Mucosa of stomach (tissue), 1 donor: Measurements from ENCODE around the gene SIPA1L3.
"Not testable (repeated sequence)": the region's sequence is repeated elsewhere in the genome, so short reads cannot be mapped to it uniquely, and the experiment has no call there.

Experiments used
- H3K27me3 ChIP-seq: one replicate; pipeline ENCODE4 v1.7.0; 2013; ENCODE audit warnings: mild to moderate bottlenecking, low read length; ENCODE audit not compliant: control insufficient read depth, insufficient read depth
- H3K36me3 ChIP-seq: one replicate; pipeline ENCODE4 v1.7.0; 2013; ENCODE audit warnings: low read length; ENCODE audit not compliant: control insufficient read depth, insufficient read depth
- H3K4me1 ChIP-seq: one replicate; pipeline ENCODE4 v1.7.0; 2013; ENCODE audit warnings: mild to moderate bottlenecking, low read length; ENCODE audit not compliant: control insufficient read depth, insufficient read depth
- H3K4me3 ChIP-seq: one replicate; pipeline ENCODE4 v1.7.0; 2013; ENCODE audit warnings: low read length
- H3K9ac ChIP-seq: one replicate; pipeline ENCODE4 v1.7.0; 2013; ENCODE audit warnings: mild to moderate bottlenecking, low read length, moderate library complexity
- H3K9me3 ChIP-seq: one replicate; pipeline ENCODE4 v1.7.0; 2013; ENCODE audit warnings: mild to moderate bottlenecking, low read length, moderate library complexity; ENCODE audit not compliant: control insufficient read depth
- donor health status: Pancreatic carcinoma.

SIPA1L3 gene

GRCh38 chr19:38224014-38224862, 317.2 kb downstream of the SIPA1L3 start, which contains the start of gene DPF1:
Gene DPF1 (minus strand): TSS chr19:38224222. CDS start chr19:38224142, 80 bp downstream.
- H3K9me3 ChIP-seq = no peaks in the 10 kb centered on the region
- no peak within 1 kb of the TSS for H3K4me3 ChIP-seq
- H3K4me1 ChIP-seq = peaks cover 17% of the 10 kb centered on the region
- H3K36me3 ChIP-seq = no peaks in the 10 kb centered on the region
- no peak within 1 kb of the TSS for H3K9ac ChIP-seq
- peaks cover 71% of the 10 kb centered on the region for H3K27me3 ChIP-seq

- H3K9ac ChIP-seq, H3K4me3 ChIP-seq, H3K9me3 ChIP-seq, H3K36me3 ChIP-seq: not testable (repeated sequence)
- Histone ChIP-seq H3K4me1 (peaks cover 18% of the 10 kb centered on the region), H3K27me3 (peaks cover 74% of the 10 kb centered on the region)
Observed at GRCh38 chr19:38224863-38225218, 317.8 kb downstream of the SIPA1L3 start.

- no peak overlapping the region for H3K9ac ChIP-seq
- H3K27me3 ChIP-seq = peaks cover 64% of the 10 kb centered on the region
- H3K4me3 ChIP-seq = no peak overlapping the region
Observed at GRCh38 chr19:38227287-38228004, 320.4 kb downstream of the SIPA1L3 start.

GRCh38 chr19:38228005-38228377, 321.0 kb downstream of the SIPA1L3 start:
- no peaks in the 10 kb centered on the region for H3K36me3 ChIP-seq

More at GRCh38 chr19:38227287-38228004, 320.4 kb downstream of the SIPA1L3 start:
- Histone ChIP-seq H3K9me3 (no peaks in the 10 kb centered on the region), H3K4me1 (peaks cover 18% of the 10 kb centered on the region), H3K36me3 (no peaks in the 10 kb centered on the region)

GRCh38 chr19:38228491-38229439, 321.8 kb downstream of the SIPA1L3 start:
- Histone ChIP-seq H3K9me3 (no peaks in the 10 kb centered on the region), H3K27me3 (peaks cover 52% of the 10 kb centered on the region), H3K36me3 (no peaks in the 10 kb centered on the region), H3K4me3 (no peak overlapping the region), H3K9ac (no peak overlapping the region), H3K4me1 (peaks cover 17% of the 10 kb centered on the region)

More at GRCh38 chr19:38228005-38228377, 321.0 kb downstream of the SIPA1L3 start:
- no peak overlapping the region for H3K4me3 ChIP-seq
- H3K4me1 ChIP-seq = peaks cover 18% of the 10 kb centered on the region
- no peaks in the 10 kb centered on the region for H3K9me3 ChIP-seq
- peaks cover 59% of the 10 kb centered on the region for H3K27me3 ChIP-seq
- no peak overlapping the region for H3K9ac ChIP-seq

- H3K4me1 ChIP-seq = peaks cover 8% of the 10 kb centered on the region
- H3K9ac ChIP-seq = no peak overlapping the region
- no peaks in the 10 kb centered on the region for H3K36me3 ChIP-seq
- H3K4me3 ChIP-seq = no peak overlapping the region
- peaks cover 43% of the 10 kb centered on the region for H3K27me3 ChIP-seq
- H3K9me3 ChIP-seq = no peaks in the 10 kb centered on the region
Observed at GRCh38 chr19:38229585-38230073, 322.6 kb downstream of the SIPA1L3 start.

GRCh38 chr19:38230506-38231133, 323.6 kb downstream of the SIPA1L3 start:
- not testable (repeated sequence) for H3K36me3 ChIP-seq, H3K4me1 ChIP-seq, H3K9me3 ChIP-seq, H3K9ac ChIP-seq, H3K4me3 ChIP-seq
- peaks cover 35% of the 10 kb centered on the region for H3K27me3 ChIP-seq

GRCh38 chr19:38231918-38232317, 324.9 kb downstream of the SIPA1L3 start:
- H3K27me3 ChIP-seq = peaks cover 25% of the 10 kb centered on the region
- H3K9ac ChIP-seq = no peak overlapping the region
- H3K9me3 ChIP-seq = no peaks in the 10 kb centered on the region
- H3K4me3 ChIP-seq = no peak overlapping the region
- H3K4me1 ChIP-seq = peaks cover 7% of the 10 kb centered on the region
- H3K36me3 ChIP-seq = no peaks in the 10 kb centered on the region

- H3K9me3 ChIP-seq = no peaks in the 10 kb centered on the region
- peaks cover 5% of the 10 kb centered on the region for H3K4me1 ChIP-seq
- H3K4me3 ChIP-seq = no peak overlapping the region
- H3K36me3 ChIP-seq = no peaks in the 10 kb centered on the region
- H3K27me3 ChIP-seq = peaks cover 9% of the 10 kb centered on the region
- no peak overlapping the region for H3K9ac ChIP-seq
Observed at GRCh38 chr19:38233740-38234251, 326.8 kb downstream of the SIPA1L3 start.

GRCh38 chr19:38234615-38235014, 327.6 kb downstream of the SIPA1L3 start:
- Histone ChIP-seq H3K36me3 (no peaks in the 10 kb centered on the region), H3K27me3 (peaks cover 4% of the 10 kb centered on the region), H3K9me3 (no peaks in the 10 kb centered on the region), H3K4me1 (no peaks in the 10 kb centered on the region), H3K9ac (no peak overlapping the region), H3K4me3 (no peak overlapping the region)

- no peaks in the 10 kb centered on the region for H3K4me1 ChIP-seq
- H3K27me3 ChIP-seq = no peaks in the 10 kb centered on the region
- no peaks in the 10 kb centered on the region for H3K9me3 ChIP-seq
- H3K36me3 ChIP-seq = no peaks in the 10 kb centered on the region
- no peak overlapping the region for H3K4me3 ChIP-seq
- no peak overlapping the region for H3K9ac ChIP-seq
Observed at GRCh38 chr19:38239816-38240215, 332.8 kb downstream of the SIPA1L3 start.
